ENCODE measurements around the gene GPR61. TPM values are rescaled to one million over a fixed set of nuclear protein-coding genes. Genes with fewer than 3 reads are reported as not detected.

GPR61 gene
- total and polyA plus RNA-seq, 3 donors from 2014 or later, result 0.91 to 4.1 (median 2.5) TPM

DNA sequence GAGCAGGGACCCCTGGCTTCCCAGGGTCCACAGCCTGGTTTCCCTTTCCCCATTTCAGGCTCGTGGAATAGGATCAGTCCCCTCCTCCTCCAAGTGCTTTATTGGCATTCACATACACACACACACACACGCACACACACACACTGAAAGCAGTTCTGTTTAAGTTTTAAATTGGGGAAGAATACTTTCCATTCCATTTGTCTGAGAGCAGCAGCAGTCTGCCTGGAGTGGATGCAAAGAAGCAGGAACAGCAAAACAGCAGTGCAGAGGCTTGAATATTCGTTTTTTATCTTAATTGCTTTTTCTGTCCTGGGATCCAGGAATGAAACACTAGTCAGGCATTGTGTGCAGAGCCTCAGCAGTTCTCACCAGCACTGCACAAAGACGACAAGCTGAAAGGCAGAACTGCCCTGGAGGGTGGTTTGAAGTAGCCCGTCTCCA lies 38.7 kb upstream of the GPR61 start:
- Histone ChIP-seq H3K4me3 (no peak overlapping the region), H3K27ac (no peak overlapping the region), H3K27me3 (no peaks in the 10 kb centered on the region), H3K9me3 (no peaks in the 10 kb centered on the region), H3K36me3 (ENCODE audit: low read depth, missing control alignments) (no peaks in the 10 kb centered on the region), H3K4me1 (peaks cover 32% of the 10 kb centered on the region)
- WGBS, 2 donors, result 52 to 63% methylated on average over 5 of the region's 5 CpGs
- no peak for DNase-seq
- intact Hi-C loops (cut with DNase I; ENCODE audit: low total_unique reads), result no loop called here
- TF ChIP-seq POLR2A (IDR thresholded peaks at IDR 0.05), result no peak
- TF ChIP-seq, protein P1, sequence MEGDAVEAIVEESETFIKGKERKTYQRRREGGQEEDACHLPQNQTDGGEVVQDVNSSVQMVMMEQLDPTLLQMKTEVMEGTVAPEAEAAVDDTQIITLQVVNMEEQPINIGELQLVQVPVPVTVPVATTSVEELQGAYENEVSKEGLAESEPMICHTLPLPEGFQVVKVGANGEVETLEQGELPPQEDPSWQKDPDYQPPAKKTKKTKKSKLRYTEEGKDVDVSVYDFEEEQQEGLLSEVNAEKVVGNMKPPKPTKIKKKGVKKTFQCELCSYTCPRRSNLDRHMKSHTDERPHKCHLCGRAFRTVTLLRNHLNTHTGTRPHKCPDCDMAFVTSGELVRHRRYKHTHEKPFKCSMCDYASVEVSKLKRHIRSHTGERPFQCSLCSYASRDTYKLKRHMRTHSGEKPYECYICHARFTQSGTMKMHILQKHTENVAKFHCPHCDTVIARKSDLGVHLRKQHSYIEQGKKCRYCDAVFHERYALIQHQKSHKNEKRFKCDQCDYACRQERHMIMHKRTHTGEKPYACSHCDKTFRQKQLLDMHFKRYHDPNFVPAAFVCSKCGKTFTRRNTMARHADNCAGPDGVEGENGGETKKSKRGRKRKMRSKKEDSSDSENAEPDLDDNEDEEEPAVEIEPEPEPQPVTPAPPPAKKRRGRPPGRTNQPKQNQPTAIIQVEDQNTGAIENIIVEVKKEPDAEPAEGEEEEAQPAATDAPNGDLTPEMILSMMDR (IDR thresholded peaks at IDR 0.05), result no peak

DNA sequence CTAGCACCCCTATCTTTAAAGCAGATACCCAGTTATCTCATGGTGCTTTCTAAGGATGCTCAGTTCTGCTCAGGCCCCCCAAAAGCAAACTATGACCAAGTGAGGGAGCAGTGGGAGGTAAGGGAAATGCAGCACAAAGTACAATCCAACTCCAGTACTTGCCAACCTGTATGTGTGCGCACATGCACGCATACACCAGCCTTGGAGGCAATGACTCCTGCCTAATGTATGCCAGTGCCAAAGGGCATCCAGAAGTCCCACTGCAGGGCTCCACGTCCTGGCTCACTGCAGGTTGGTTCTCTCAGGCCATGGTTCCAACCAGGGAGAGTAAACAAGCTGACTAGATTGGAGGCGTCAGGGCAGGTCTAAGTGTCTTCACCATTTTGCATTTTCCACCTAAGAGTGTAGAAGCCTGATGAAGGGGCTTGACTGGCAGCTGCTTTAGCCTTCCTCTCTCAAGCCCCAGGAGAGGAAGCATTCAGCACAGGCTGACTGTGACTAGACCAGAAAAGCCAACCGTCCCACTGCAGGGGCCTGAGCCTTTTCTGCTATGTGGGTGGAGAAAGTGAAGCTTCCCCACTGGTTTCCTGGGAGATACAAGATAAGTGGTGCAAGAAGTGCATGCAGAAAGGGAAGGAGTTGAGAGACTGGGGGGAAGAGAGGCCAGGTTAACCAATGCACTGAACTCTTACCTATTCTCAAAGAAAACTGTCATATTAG lies 37.9 kb upstream of the GPR61 start:
- 69 to 76% methylated on average over 2 to 5 of the region's 5 CpGs for WGBS, 2 donors
- Histone ChIP-seq H3K4me3 (no peak overlapping the region), H3K27me3 (no peaks in the 10 kb centered on the region), H3K36me3 (ENCODE audit: low read depth, missing control alignments) (no peaks in the 10 kb centered on the region), H3K4me1 (peaks cover 32% of the 10 kb centered on the region), H3K9me3 (no peaks in the 10 kb centered on the region), H3K27ac (no peak overlapping the region)
- intact Hi-C loops (cut with DNase I; ENCODE audit: low total_unique reads), result no loop called here
- TF ChIP-seq, protein P1 (IDR thresholded peaks at IDR 0.05), result no peak
- no peak for TF ChIP-seq POLR2A (IDR thresholded peaks at IDR 0.05)
- DNase-seq, result no peak

DNA sequence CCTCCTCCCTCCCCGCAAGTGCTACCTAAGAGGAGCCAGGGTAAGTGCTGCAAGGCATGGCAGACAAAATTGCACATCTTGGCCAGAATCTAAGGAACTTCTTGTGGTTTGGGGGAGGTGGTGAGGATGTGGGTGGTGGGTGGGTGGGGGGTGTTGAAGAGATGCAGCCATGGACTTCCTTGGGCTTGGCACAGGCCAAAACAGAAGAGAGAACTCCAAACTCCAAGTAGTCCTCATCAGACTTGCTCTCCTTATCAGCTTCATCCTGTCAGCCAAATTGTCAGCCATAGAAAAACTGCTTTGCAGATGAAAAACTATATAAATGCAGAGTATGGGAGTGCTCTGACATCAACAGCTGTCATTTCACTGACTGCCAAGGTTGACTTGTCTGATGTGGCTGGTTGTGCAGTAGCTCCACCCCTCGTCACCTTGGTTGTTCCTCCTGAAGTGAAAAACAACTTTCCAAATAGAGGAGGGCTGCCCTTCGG lies 37.3 kb upstream of the GPR61 start:
- no peak overlapping the region for H3K4me3 ChIP-seq
- no peak overlapping the region for H3K27ac ChIP-seq
- H3K36me3 ChIP-seq (ENCODE audit: low read depth, missing control alignments), result no peaks in the 10 kb centered on the region
- no peaks in the 10 kb centered on the region for H3K27me3 ChIP-seq
- no peak for DNase-seq
- H3K9me3 ChIP-seq, result no peaks in the 10 kb centered on the region
- WGBS, 2 donors, result 89 to 90% methylated on average over 3 of the region's 3 CpGs
- H3K4me1 ChIP-seq, result peaks cover 26% of the 10 kb centered on the region
- intact Hi-C loops (cut with DNase I; ENCODE audit: low total_unique reads), result no loop called here
- TF ChIP-seq POLR2A (IDR thresholded peaks at IDR 0.05), result no peak
- TF ChIP-seq, protein P1 (IDR thresholded peaks at IDR 0.05), result no peak

DNA sequence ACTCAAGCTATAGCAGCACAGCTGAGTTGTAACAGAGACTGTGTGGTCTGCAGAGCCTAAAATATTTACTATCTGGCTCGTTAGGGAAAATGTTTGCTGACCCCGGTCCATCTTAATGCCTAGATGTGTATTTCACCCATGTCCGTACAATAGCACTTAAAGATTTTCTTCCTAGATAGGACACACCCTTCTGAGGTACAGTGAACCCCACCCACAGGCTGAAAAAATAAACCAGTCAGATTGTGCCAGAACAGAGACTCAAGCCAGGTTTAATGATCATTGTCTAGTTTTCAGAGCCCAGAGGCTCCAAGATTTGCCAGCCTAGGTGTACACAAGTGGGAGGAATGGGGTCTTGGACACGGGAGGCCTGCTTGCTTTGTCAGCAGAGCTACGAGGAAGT lies 35.7 kb upstream of the GPR61 start:
- no peak for DNase-seq
- no peaks in the 10 kb centered on the region for H3K36me3 ChIP-seq (ENCODE audit: low read depth, missing control alignments)
- no peaks in the 10 kb centered on the region for H3K9me3 ChIP-seq
- H3K4me3 ChIP-seq, result no peak overlapping the region
- intact Hi-C loops (cut with DNase I; ENCODE audit: low total_unique reads), result no loop called here
- H3K27me3 ChIP-seq, result no peaks in the 10 kb centered on the region
- peaks cover 10% of the 10 kb centered on the region for H3K4me1 ChIP-seq
- WGBS, 2 donors, result 80 to 84% methylated on average over 5 of the region's 5 CpGs
- no peak for TF ChIP-seq POLR2A (IDR thresholded peaks at IDR 0.05)
- TF ChIP-seq, protein P1 (IDR thresholded peaks at IDR 0.05), result no peak
- no peak overlapping the region for H3K27ac ChIP-seq

DNA sequence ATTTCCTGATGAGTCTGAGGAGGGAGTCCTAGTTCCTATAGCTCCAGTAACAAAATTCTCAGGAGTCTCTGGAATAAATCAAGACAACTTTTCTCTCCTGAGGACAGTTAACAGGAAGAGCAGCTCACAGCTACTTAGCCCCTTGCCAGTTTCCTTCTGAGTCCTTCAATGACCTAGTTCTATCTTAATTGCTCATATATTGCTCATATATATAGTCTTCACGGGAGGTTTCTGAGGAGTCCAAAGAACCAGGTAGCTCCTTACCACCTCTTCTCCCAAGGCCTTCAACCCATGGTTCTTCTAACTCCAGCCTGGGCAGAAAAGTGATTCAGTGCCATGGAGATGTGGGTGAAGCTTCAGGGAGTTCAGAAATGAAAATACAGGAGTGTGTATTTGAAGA lies 34.7 kb upstream of the GPR61 start:
- Histone ChIP-seq H3K9me3 (no peaks in the 10 kb centered on the region), H3K4me3 (no peak overlapping the region), H3K4me1 (peaks cover 4% of the 10 kb centered on the region), H3K36me3 (ENCODE audit: low read depth, missing control alignments) (no peaks in the 10 kb centered on the region), H3K27ac (no peak overlapping the region), H3K27me3 (no peaks in the 10 kb centered on the region)
- no peak for DNase-seq
- TF ChIP-seq, protein P1 (IDR thresholded peaks at IDR 0.05), result no peak
- TF ChIP-seq POLR2A (IDR thresholded peaks at IDR 0.05), result no peak
- intact Hi-C loops (cut with DNase I; ENCODE audit: low total_unique reads), result no loop called here
- 93 to 94% methylated on average over 1 of the region's 1 CpG for WGBS, 2 donors
